AG04450 (cell line): Measurements from ENCODE around the gene BCL2L2. TPM values are rescaled to one million over a fixed set of nuclear protein-coding genes. Genes with fewer than 3 reads are reported as not detected.

Experiments
- CTCF ChIA-PET: fragments of 300-600, 350-600 bp; formaldehyde crosslinking; extraction: SDS; loops from one replicate; lab custom pipeline; 2022; ENCODE audit warnings: antibody characterized with exemption, inconsistent platforms; lab: Charles Lee
- POLR2A ChIA-PET: fragments of 350-600 bp; formaldehyde crosslinking; extraction: SDS; loops from one replicate; lab custom pipeline; 2021; ENCODE audit warnings: antibody characterized with exemption, inconsistent platforms; lab: Yijun Ruan, JAX
- DNase-seq: peaks from one replicate; pipeline ENCODE4 v3.0.0-alpha.2; 2011; ENCODE audit warnings: low read depth, low spot score
- H3K27ac ChIP-seq: one replicate; pipeline ENCODE4 v1.5.1; 2012; ENCODE audit warnings: low read depth, low read length, control low read depth
- H3K27me3 ChIP-seq: one replicate; pipeline ENCODE4 v1.6.0; 2012; ENCODE audit warnings: low read length; ENCODE audit not compliant: control insufficient read depth, insufficient read depth
- H3K4me3 ChIP-seq: 2 replicates; pipeline ENCODE4 v1.5.1; 2011; ENCODE audit warnings: mild to moderate bottlenecking, low read depth, low read length, control low read depth
- H3K9me3 ChIP-seq: 2 replicates; pipeline ENCODE4 v1.5.1; 2012; ENCODE audit warnings: low read length; ENCODE audit not compliant: control insufficient read depth, insufficient read depth
- CTCF ChIP-seq: IDR thresholded peaks from 2 replicates; pipeline ENCODE4 v1.5.1; 2011; ENCODE audit warnings: low read depth, low read length, control low read depth, inconsistent platforms
- polyA plus RNA-seq: library from polyadenylated mRNA; depleted of rRNA; stranded (reverse); fragments of >200 nt; gene quantifications from 2 replicates; pipeline ENCODE4 v1.2.3, GENCODE V29; 2011

BCL2L2 gene
- polyA plus RNA-seq, 1 experiment = 21.5 TPM

GRCh38 chr14:23302290-23303225 lies 4.1 kb upstream of the BCL2L2 start, which contains the start of gene PPP1R3E:
Gene PPP1R3E, minus strand, starts transcription at chr14:23302859. Its CDS starts 283 bp downstream, at chr14:23302576.
- H3K4me3 ChIP-seq = peak within 1 kb of the TSS; percentile 74
- POLR2A ChIA-PET = interaction anchor here (0.7 to 2.8 kb wide), 4 partner anchors 9 to 893 kb away, joined by 3 to 28 read pairs (median 4); partner anchors contain the start of genes ACIN1, C14orf119, PABPN1 and TM9SF1
- H3K27ac ChIP-seq = peak within 1 kb of the TSS; percentile 61
- no peaks in the 10 kb centered on the region for H3K27me3 ChIP-seq
- TF ChIP-seq CTCF = no peak
- H3K9me3 ChIP-seq = no peaks in the 10 kb centered on the region; the same call in 1 of the 2 replicates
- DNase-seq = no peak
- CTCF ChIA-PET = interaction anchor here (0.7 to 2.8 kb wide), 10 partner anchors 9 to 746 kb away, joined by 3 to 24 read pairs (median 4); partner anchors contain the start of genes HOMEZ, PABPN1 and SLC22A17

- CTCF ChIA-PET = interaction anchor here (0.6 to 1.0 kb wide), 4 partner anchors 12 to 1125 kb away, joined by 3 read pairs; no protein-coding TSS in a partner anchor
- no peaks in the 10 kb centered on the region for H3K27me3 ChIP-seq
- TF ChIP-seq CTCF = no peak
- no peaks in the 10 kb centered on the region; the same call in 1 of the 2 replicates for H3K9me3 ChIP-seq
- DNase-seq = no peak
- peak overlapping the region; percentile 92 for H3K4me3 ChIP-seq
- H3K27ac ChIP-seq = peak overlapping the region; percentile 47
- POLR2A ChIA-PET = interaction anchor here (0.5 to 5.9 kb wide), 8 partner anchors 10 to 358 kb away, joined by 3 to 54 read pairs (median 3); partner anchors contain the start of genes HOMEZ and PABPN1
Measured at GRCh38 chr14:23307146-23307530, 505 bp downstream of the BCL2L2 start.

GRCh38 chr14:23307687-23308644 lies 1.3 kb downstream of the BCL2L2 start:
- TF ChIP-seq CTCF = no peak
- Histone ChIP-seq H3K9me3 (no peaks in the 10 kb centered on the region; the same call in 1 of the 2 replicates), H3K27ac (peak overlapping the region; percentile 21), H3K4me3 (peak overlapping the region; percentile 92), H3K27me3 (no peaks in the 10 kb centered on the region)
- CTCF ChIA-PET = interaction anchor here (0.5 to 1.0 kb wide), 4 partner anchors 13 to 1124 kb away, joined by 3 to 7 read pairs (median 4); no protein-coding TSS in a partner anchor
- POLR2A ChIA-PET = interaction anchor here (5.9 kb wide), 1 partner anchor 14 kb away, joined by 54 read pairs; the partner anchor contains the start of gene PABPN1
- no peak for DNase-seq

GRCh38 chr14:23308721-23309445 lies 2.2 kb downstream of the BCL2L2 start:
- CTCF ChIA-PET = interaction anchor here (0.5 to 0.7 kb wide), 2 partner anchors 21 to 1083 kb away, joined by 4 to 7 read pairs; no protein-coding TSS in a partner anchor
- TF ChIP-seq CTCF = no peak
- Histone ChIP-seq H3K27ac (no peak overlapping the region), H3K9me3 (no peaks in the 10 kb centered on the region; the same call in 1 of the 2 replicates), H3K4me3 (peak overlapping the region; percentile 92), H3K27me3 (no peaks in the 10 kb centered on the region)
- no peak for DNase-seq
- POLR2A ChIA-PET = interaction anchor here (5.9 kb wide), 1 partner anchor 13 kb away, joined by 54 read pairs; the partner anchor contains the start of gene PABPN1
